HL-60 (cell line): ENCODE measurements around the gene SSTR4.

Experiments used
- DNase-seq, 2 experiments: peaks; one replicate each; pipeline ENCODE4 v3.0.0-alpha.2; 2010 to 2020; ENCODE audit warnings: low read depth in 1 of 2, low spot score in 1 of 2
- H3K27ac ChIP-seq: fragments of 250-450 bp; sonication (Bioruptor Pico); replicated peaks from 2 replicates; pipeline ENCODE4 v1.5.1; 2020; ENCODE audit warnings: mild to moderate bottlenecking, moderate library complexity
- H3K27me3 ChIP-seq: fragments of 250-450 bp; sonication (Bioruptor Pico); 2 replicates; pipeline ENCODE4 v1.5.1; 2021; ENCODE audit warnings: mild to moderate bottlenecking, moderate library complexity; ENCODE audit not compliant: insufficient read depth, poor library complexity, severe bottlenecking
- H3K4me3 ChIP-seq: replicated peaks from 2 replicates; pipeline ENCODE4 v1.5.1; 2011; ENCODE audit warnings: mild to moderate bottlenecking, control low read depth, low read length; ENCODE audit not compliant: insufficient read depth
- CTCF ChIP-seq: IDR thresholded peaks from one replicate; pipeline ENCODE4 v1.5.1; 2011; ENCODE audit warnings: low read length, control low read depth, inconsistent platforms; ENCODE audit not compliant: insufficient read depth
- GABPA ChIP-seq: IDR thresholded peaks from 2 replicates; pipeline ENCODE4 v1.6.1; 2012; ENCODE audit warnings: low read depth
- POLR2AphosphoS5 ChIP-seq: IDR thresholded peaks from 2 replicates; pipeline ENCODE4 v1.6.1; 2012; ENCODE audit warnings: low read depth
- REST ChIP-seq: IDR thresholded peaks from 2 replicates; pipeline ENCODE4 v1.6.1; 2012; ENCODE audit warnings: low read depth; ENCODE audit not compliant: insufficient replicate concordance
- SPI1 ChIP-seq: IDR thresholded peaks from 2 replicates; pipeline ENCODE4 v1.6.1; 2012; ENCODE audit warnings: low read depth, mild to moderate bottlenecking, borderline replicate concordance

Gene SSTR4

GRCh38 chr20:23003881-23004460, 31.1 kb upstream of the SSTR4 start:
- Histone ChIP-seq H3K27ac (no peak overlapping the region), H3K27me3 (no peaks in the 10 kb centered on the region), H3K4me3 (no peak overlapping the region)
- no peak for TF ChIP-seq GABPA
- TF ChIP-seq REST, result no peak
- no peak for TF ChIP-seq SPI1
- TF ChIP-seq POLR2AphosphoS5, result no peak
- no peak for TF ChIP-seq CTCF
- no peak for DNase-seq

GRCh38 chr20:23005776-23006175, 29.3 kb upstream of the SSTR4 start:
- H3K4me3 ChIP-seq, result no peak overlapping the region
- H3K27ac ChIP-seq, result no peak overlapping the region
- no peaks in the 10 kb centered on the region for H3K27me3 ChIP-seq
- DNase-seq, result peak; percentile 28 to 52
- TF ChIP-seq POLR2AphosphoS5 (no peak), GABPA (no peak), CTCF (no peak), SPI1 (no peak), REST (no peak)

GRCh38 chr20:23007462-23007861, 27.6 kb upstream of the SSTR4 start:
- TF ChIP-seq SPI1 (no peak), POLR2AphosphoS5 (no peak), REST (no peak), GABPA (no peak), CTCF (no peak)
- DNase-seq, result no peak
- Histone ChIP-seq H3K4me3 (no peak overlapping the region), H3K27me3 (no peaks in the 10 kb centered on the region), H3K27ac (no peak overlapping the region)
